Karpas-422 (cell line): ENCODE data around the gene COQ8A. TPM values are rescaled to one million over a fixed set of nuclear protein-coding genes. Genes with fewer than 3 reads are reported as not detected.
"Not testable (repeated sequence)": the region's sequence is repeated elsewhere in the genome, so short reads cannot be mapped to it uniquely, and the experiment has no call there.

Experiments used
- DNase-seq: peaks from one replicate; pipeline ENCODE4 v3.0.0-alpha.2; 2015
- H2AFZ ChIP-seq: fragments of 200-600 bp; sonication (generic); 2 replicates; pipeline ENCODE4 v1.6.1; 2014; ENCODE audit warnings: antibody characterized with exemption, low read length, mixed read lengths
- H3K27ac ChIP-seq: fragments of 200-600 bp; sonication (generic); 2 replicates; pipeline ENCODE4 v1.5.1; 2014; ENCODE audit warnings: mild to moderate bottlenecking, low read length, moderate library complexity
- H3K27me3 ChIP-seq: fragments of 200-600 bp; sonication (generic); 2 replicates; pipeline ENCODE4 v1.6.1; 2014; ENCODE audit warnings: low read length, mixed read lengths
- H3K36me3 ChIP-seq: fragments of 200-600 bp; sonication (generic); 2 replicates; pipeline ENCODE4 v1.6.1; 2014; ENCODE audit warnings: low read length, mixed read lengths; ENCODE audit not compliant: insufficient read depth
- H3K4me1 ChIP-seq: fragments of 200-600 bp; sonication (generic); 2 replicates; pipeline ENCODE4 v1.6.1; 2014; ENCODE audit warnings: mild to moderate bottlenecking, low read length, mixed read lengths
- H3K4me2 ChIP-seq: fragments of 200-600 bp; sonication (generic); 2 replicates; pipeline ENCODE4 v1.6.1; 2014; ENCODE audit warnings: low read length, low read depth, mild to moderate bottlenecking; ENCODE audit not compliant: poor library complexity, severe bottlenecking
- H3K4me3 ChIP-seq: fragments of 200-600 bp; sonication (generic); 2 replicates; pipeline ENCODE4 v1.5.1; 2014; ENCODE audit warnings: mild to moderate bottlenecking, antibody characterized with exemption, low read length, mixed read lengths
- H3K79me2 ChIP-seq: fragments of 200-600 bp; sonication (generic); 2 replicates; pipeline ENCODE4 v1.6.1; 2014; ENCODE audit warnings: mild to moderate bottlenecking, low read length, mixed read lengths
- H3K9ac ChIP-seq: fragments of 200-600 bp; sonication (generic); 2 replicates; pipeline ENCODE4 v1.6.0; 2014; ENCODE audit warnings: low read length
- H3K9me2 ChIP-seq: fragments of 200-600 bp; sonication (generic), shearing (Covaris generic); replicated peaks from 2 replicates; pipeline ENCODE4 v1.6.0; 2014; ENCODE audit warnings: mild to moderate bottlenecking, low read length, moderate library complexity; ENCODE audit not compliant: insufficient read depth
- H3K9me3 ChIP-seq: fragments of 300-700, 200-600 bp; sonication (generic); 2 replicates; pipeline ENCODE4 v1.6.1; 2014; ENCODE audit warnings: low read length, mixed read lengths
- H4K20me1 ChIP-seq: fragments of 200-600 bp; sonication (generic); 2 replicates; pipeline ENCODE4 v1.6.1; 2014; ENCODE audit warnings: mild to moderate bottlenecking, antibody characterized with exemption, low read length, low read depth; ENCODE audit not compliant: insufficient read depth
- total RNA-seq: library from RNA; depleted of rRNA; stranded (reverse); fragments of >200 nt; shearing (Covaris generic); gene quantifications from 2 replicates; pipeline ENCODE4 v1.2.3, GENCODE V29; 2014; ENCODE audit warnings: low replicate concordance

COQ8A gene
- total RNA-seq, 1 experiment from 2014 or later, result 12.7 TPM

- Histone ChIP-seq H4K20me1 (no peaks in the 10 kb centered on the region), H3K4me2 (no peak overlapping the region), H3K9ac (no peak overlapping the region), H3K4me3 (no peak overlapping the region), H3K79me2 (no peaks in the 10 kb centered on the region), H3K36me3 (no peaks in the 10 kb centered on the region), H3K27ac (no peak overlapping the region), H3K9me3 (no peaks in the 10 kb centered on the region), H3K4me1 (0 out of 2 replicates have a peak, but pooled peaks cover 4% of the 10 kb centered on the region), H3K9me2 (no peaks in the 10 kb centered on the region), H2AFZ (no peak overlapping the region), H3K27me3 (no peaks in the 10 kb centered on the region)
- no peak for DNase-seq
Measured at GRCh38 chr1:226915672-226915995, 24.5 kb upstream of the COQ8A start.

GRCh38 chr1:226916497-226916896 lies 23.6 kb upstream of the COQ8A start:
- Histone ChIP-seq H3K4me2 (no peak overlapping the region), H3K9ac (no peak overlapping the region), H3K79me2 (no peaks in the 10 kb centered on the region), H3K9me3 (no peaks in the 10 kb centered on the region), H3K4me3 (no peak overlapping the region), H4K20me1 (no peaks in the 10 kb centered on the region), H2AFZ (no peak overlapping the region), H3K36me3 (no peaks in the 10 kb centered on the region), H3K27ac (no peak overlapping the region), H3K4me1 (0 out of 2 replicates have a peak, but pooled peaks cover 4% of the 10 kb centered on the region), H3K9me2 (no peaks in the 10 kb centered on the region), H3K27me3 (no peaks in the 10 kb centered on the region)
- no peak for DNase-seq

- H3K4me3 ChIP-seq, result no peak overlapping the region
- no peak for DNase-seq
- H3K9ac ChIP-seq, result no peak overlapping the region
- H3K9me3 ChIP-seq, result no peaks in the 10 kb centered on the region
- no peaks in the 10 kb centered on the region for H4K20me1 ChIP-seq
- H3K27me3 ChIP-seq, result no peaks in the 10 kb centered on the region
- H3K4me2 ChIP-seq, result no peak overlapping the region
- H3K36me3 ChIP-seq, result no peaks in the 10 kb centered on the region
- H2AFZ ChIP-seq, result no peak overlapping the region
- no peaks in the 10 kb centered on the region for H3K9me2 ChIP-seq
- no peaks in the 10 kb centered on the region for H3K4me1 ChIP-seq
- H3K79me2 ChIP-seq, result no peaks in the 10 kb centered on the region
- no peak overlapping the region for H3K27ac ChIP-seq
Measured at GRCh38 chr1:226919587-226919986, 20.5 kb upstream of the COQ8A start.

- Histone ChIP-seq H3K9me2 (no peaks in the 10 kb centered on the region), H3K79me2 (no peaks in the 10 kb centered on the region)
Measured at GRCh38 chr1:226919995-226920394, 20.1 kb upstream of the COQ8A start.

GRCh38 chr1:226920446-226920894 lies 19.6 kb upstream of the COQ8A start:
- no peaks in the 10 kb centered on the region for H4K20me1 ChIP-seq
- no peak overlapping the region for H3K9ac ChIP-seq
- H3K79me2 ChIP-seq, result no peaks in the 10 kb centered on the region
- H3K4me2 ChIP-seq, result no peak overlapping the region
- no peaks in the 10 kb centered on the region for H3K9me3 ChIP-seq
- H3K4me1 ChIP-seq, result no peaks in the 10 kb centered on the region
- no peak overlapping the region for H2AFZ ChIP-seq
- no peaks in the 10 kb centered on the region for H3K36me3 ChIP-seq
- no peak for DNase-seq
- H3K27ac ChIP-seq, result no peak overlapping the region
- no peaks in the 10 kb centered on the region for H3K9me2 ChIP-seq
- H3K27me3 ChIP-seq, result no peaks in the 10 kb centered on the region
- no peak overlapping the region for H3K4me3 ChIP-seq

More at GRCh38 chr1:226919995-226920394, 20.1 kb upstream of the COQ8A start:
- Histone ChIP-seq H3K4me1 (no peaks in the 10 kb centered on the region), H3K36me3 (no peaks in the 10 kb centered on the region), H3K27ac (no peak overlapping the region), H2AFZ (no peak overlapping the region), H3K27me3 (no peaks in the 10 kb centered on the region), H3K9me3 (no peaks in the 10 kb centered on the region), H4K20me1 (no peaks in the 10 kb centered on the region), H3K4me3 (no peak overlapping the region), H3K4me2 (no peak overlapping the region), H3K9ac (no peak overlapping the region)
- no peak for DNase-seq

GRCh38 chr1:226921504-226921903 lies 18.6 kb upstream of the COQ8A start:
- no peaks in the 10 kb centered on the region for H3K9me2 ChIP-seq
- H4K20me1 ChIP-seq, result no peaks in the 10 kb centered on the region
- H3K9me3 ChIP-seq, result no peaks in the 10 kb centered on the region
- no peak overlapping the region for H3K27ac ChIP-seq
- no peak for DNase-seq
- no peaks in the 10 kb centered on the region for H3K4me1 ChIP-seq
- no peak overlapping the region for H3K4me2 ChIP-seq
- H3K36me3 ChIP-seq, result no peaks in the 10 kb centered on the region
- H3K79me2 ChIP-seq, result no peaks in the 10 kb centered on the region
- no peak overlapping the region for H3K9ac ChIP-seq
- H3K27me3 ChIP-seq, result no peaks in the 10 kb centered on the region
- no peak overlapping the region for H2AFZ ChIP-seq
- no peak overlapping the region for H3K4me3 ChIP-seq

- H4K20me1 ChIP-seq, H3K36me3 ChIP-seq, H3K27ac ChIP-seq, H3K79me2 ChIP-seq, DNase-seq, H3K9ac ChIP-seq, H3K9me2 ChIP-seq, H3K4me3 ChIP-seq, H3K9me3 ChIP-seq, H3K4me2 ChIP-seq, H3K4me1 ChIP-seq, H3K27me3 ChIP-seq, H2AFZ ChIP-seq: not testable (repeated sequence)
Measured at GRCh38 chr1:226929260-226930111, 10.6 kb upstream of the COQ8A start.

GRCh38 chr1:226934483-226935237 lies 5.4 kb upstream of the COQ8A start:
- no peak overlapping the region for H3K4me2 ChIP-seq
- H3K4me1 ChIP-seq, result peaks cover 14% of the 10 kb centered on the region
- H3K27me3 ChIP-seq, result peaks cover 3% of the 10 kb centered on the region; the same call in 1 of the 2 replicates
- H3K79me2 ChIP-seq, result no peaks in the 10 kb centered on the region
- no peak overlapping the region for H3K4me3 ChIP-seq
- H3K9me2 ChIP-seq, result no peaks in the 10 kb centered on the region
- no peak overlapping the region for H3K9ac ChIP-seq
- H2AFZ ChIP-seq, result no peak overlapping the region
- no peaks in the 10 kb centered on the region for H4K20me1 ChIP-seq
- H3K9me3 ChIP-seq, result peaks cover 17% of the 10 kb centered on the region
- no peaks in the 10 kb centered on the region for H3K36me3 ChIP-seq
- no peak overlapping the region for H3K27ac ChIP-seq
- DNase-seq, result peak; percentile 42
